ENCODE data around the gene GPC5. TPM values are rescaled to one million over a fixed set of nuclear protein-coding genes. Genes with fewer than 3 reads are reported as not detected.

GPC5 gene
- total RNA-seq, 1 donor from 2014 or later, result 0.17 TPM

DNA sequence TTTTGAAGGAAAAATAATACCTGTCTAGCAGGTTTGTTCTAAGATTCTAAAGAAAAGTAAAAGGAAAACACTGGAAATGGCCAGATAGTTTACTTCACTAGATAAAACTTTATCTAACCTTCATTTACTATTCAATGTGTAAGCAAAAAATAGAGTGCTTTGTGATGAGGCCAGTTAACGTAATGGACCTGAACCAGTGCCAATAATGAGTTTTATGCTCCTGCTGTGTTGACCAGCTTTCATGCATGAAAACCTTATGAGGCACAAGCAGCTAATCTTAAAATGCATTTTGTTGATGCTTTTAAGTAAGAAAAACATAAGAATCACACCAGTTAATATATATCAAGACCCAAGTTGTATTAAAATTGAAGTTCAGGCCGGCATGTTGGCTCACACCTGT is 1211.0 kb downstream of the GPC5 start:
- TF ChIP-seq, protein P1, sequence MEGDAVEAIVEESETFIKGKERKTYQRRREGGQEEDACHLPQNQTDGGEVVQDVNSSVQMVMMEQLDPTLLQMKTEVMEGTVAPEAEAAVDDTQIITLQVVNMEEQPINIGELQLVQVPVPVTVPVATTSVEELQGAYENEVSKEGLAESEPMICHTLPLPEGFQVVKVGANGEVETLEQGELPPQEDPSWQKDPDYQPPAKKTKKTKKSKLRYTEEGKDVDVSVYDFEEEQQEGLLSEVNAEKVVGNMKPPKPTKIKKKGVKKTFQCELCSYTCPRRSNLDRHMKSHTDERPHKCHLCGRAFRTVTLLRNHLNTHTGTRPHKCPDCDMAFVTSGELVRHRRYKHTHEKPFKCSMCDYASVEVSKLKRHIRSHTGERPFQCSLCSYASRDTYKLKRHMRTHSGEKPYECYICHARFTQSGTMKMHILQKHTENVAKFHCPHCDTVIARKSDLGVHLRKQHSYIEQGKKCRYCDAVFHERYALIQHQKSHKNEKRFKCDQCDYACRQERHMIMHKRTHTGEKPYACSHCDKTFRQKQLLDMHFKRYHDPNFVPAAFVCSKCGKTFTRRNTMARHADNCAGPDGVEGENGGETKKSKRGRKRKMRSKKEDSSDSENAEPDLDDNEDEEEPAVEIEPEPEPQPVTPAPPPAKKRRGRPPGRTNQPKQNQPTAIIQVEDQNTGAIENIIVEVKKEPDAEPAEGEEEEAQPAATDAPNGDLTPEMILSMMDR (IDR thresholded peaks at IDR 0.05; ENCODE audit: insufficient read depth, low read length, poor library complexity, severe bottlenecking), result no peak
- no peak for DNase-seq (ENCODE audit: low read depth)

DNA sequence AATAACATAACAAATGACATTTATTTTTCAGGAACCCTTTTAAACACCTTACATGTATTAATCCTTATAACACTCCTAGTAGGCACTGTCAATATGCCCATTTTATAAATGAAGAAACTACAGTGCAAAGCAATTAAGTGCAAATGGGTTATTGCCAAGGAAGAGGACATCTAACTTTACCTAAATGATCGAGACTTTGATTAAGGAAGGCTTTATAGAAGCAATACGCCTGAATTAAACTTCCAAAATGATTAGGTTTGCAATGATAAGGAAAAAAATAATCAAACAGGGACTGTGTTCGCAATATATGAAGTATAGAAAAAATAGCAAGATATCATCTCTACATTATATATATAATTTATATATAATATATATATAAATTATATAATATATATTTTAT is 1214.5 kb downstream of the GPC5 start:
- TF ChIP-seq, protein P1 (IDR thresholded peaks at IDR 0.05; ENCODE audit: insufficient read depth, low read length, poor library complexity, severe bottlenecking), result no peak
- Histone ChIP-seq H3K4me3 (ENCODE audit: low read depth, low read length) (no peak overlapping the region), H3K27me3 (ENCODE audit: control insufficient read depth, insufficient read depth, low read length) (no peaks in the 10 kb centered on the region), H3K36me3 (ENCODE audit: control insufficient read depth, insufficient read depth, low read length) (no peaks in the 10 kb centered on the region)
- no peak for DNase-seq (ENCODE audit: low read depth)

More for the DNA sequence above, 1211.0 kb downstream of the GPC5 start:
- no peak overlapping the region for H3K4me3 ChIP-seq (ENCODE audit: low read depth, low read length)
- H3K27me3 ChIP-seq (ENCODE audit: control insufficient read depth, insufficient read depth, low read length), result no peaks in the 10 kb centered on the region
- no peaks in the 10 kb centered on the region for H3K36me3 ChIP-seq (ENCODE audit: control insufficient read depth, insufficient read depth, low read length)

GRCh38 chr13:92613921-92614320 is 1215.5 kb downstream of the GPC5 start:
- Histone ChIP-seq H3K4me3 (ENCODE audit: low read depth, low read length) (no peak overlapping the region), H3K36me3 (ENCODE audit: control insufficient read depth, insufficient read depth, low read length) (no peaks in the 10 kb centered on the region), H3K27me3 (ENCODE audit: control insufficient read depth, insufficient read depth, low read length) (no peaks in the 10 kb centered on the region)
- TF ChIP-seq, protein P1 (IDR thresholded peaks at IDR 0.05; ENCODE audit: insufficient read depth, low read length, poor library complexity, severe bottlenecking), result no peak
- no peak for DNase-seq (ENCODE audit: low read depth)

GRCh38 chr13:92621985-92622384 is 1223.6 kb downstream of the GPC5 start:
- H3K36me3 ChIP-seq (ENCODE audit: control insufficient read depth, insufficient read depth, low read length), result no peaks in the 10 kb centered on the region
- DNase-seq (ENCODE audit: low read depth), result no peak
- no peaks in the 10 kb centered on the region for H3K27me3 ChIP-seq (ENCODE audit: control insufficient read depth, insufficient read depth, low read length)
- H3K4me3 ChIP-seq (ENCODE audit: low read depth, low read length), result no peak overlapping the region
- TF ChIP-seq, protein P1 (IDR thresholded peaks at IDR 0.05; ENCODE audit: insufficient read depth, low read length, poor library complexity, severe bottlenecking), result no peak

DNA sequence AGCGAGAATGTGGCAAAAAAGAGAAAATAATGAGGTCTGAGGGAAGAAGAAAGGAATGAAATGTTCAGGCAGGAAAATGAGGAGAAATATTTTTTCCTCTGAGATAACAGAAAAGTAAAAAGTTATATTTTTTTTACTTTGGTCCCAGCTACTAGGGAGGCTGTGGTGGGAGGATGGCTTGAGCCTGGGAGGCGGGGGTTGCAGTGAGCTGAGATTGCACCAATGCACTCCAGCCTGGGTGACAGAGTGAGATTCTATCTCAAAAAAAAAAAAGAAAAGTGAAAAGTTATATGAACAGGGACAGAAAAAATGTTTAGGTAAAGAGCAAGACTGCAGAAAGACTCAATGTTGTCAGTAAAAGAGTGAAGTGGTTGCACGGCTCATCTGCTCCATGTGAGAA is 1224.5 kb downstream of the GPC5 start:
- TF ChIP-seq, protein P1 (IDR thresholded peaks at IDR 0.05; ENCODE audit: insufficient read depth, low read length, poor library complexity, severe bottlenecking), result no peak
- H3K4me3 ChIP-seq (ENCODE audit: low read depth, low read length), result no peak overlapping the region
- DNase-seq (ENCODE audit: low read depth), result no peak

DNA sequence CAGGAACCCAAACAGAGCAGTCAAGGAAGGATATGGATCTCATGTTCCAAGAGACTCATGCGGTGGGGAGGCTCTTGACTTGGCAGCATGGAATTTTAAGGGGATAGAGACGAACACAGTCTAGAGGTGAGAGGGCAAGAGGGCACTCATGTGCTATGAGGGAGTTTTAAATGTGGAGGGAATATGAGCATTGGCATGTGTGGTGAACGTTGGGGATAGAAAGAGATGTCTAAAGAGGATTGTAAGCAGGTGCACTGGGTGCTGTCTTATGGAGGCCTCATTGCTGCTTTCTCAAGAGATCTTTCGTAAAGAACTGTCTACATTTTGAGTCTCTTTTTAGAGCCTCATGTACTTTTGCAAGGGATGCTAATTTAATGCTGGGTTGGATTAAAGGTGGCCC is 1227.9 kb downstream of the GPC5 start:
- H3K27me3 ChIP-seq (ENCODE audit: control insufficient read depth, insufficient read depth, low read length), result no peaks in the 10 kb centered on the region
- DNase-seq (ENCODE audit: low read depth), result no peak
- H3K36me3 ChIP-seq (ENCODE audit: control insufficient read depth, insufficient read depth, low read length), result no peaks in the 10 kb centered on the region
- H3K4me3 ChIP-seq (ENCODE audit: low read depth, low read length), result no peak overlapping the region
- TF ChIP-seq, protein P1 (IDR thresholded peaks at IDR 0.05; ENCODE audit: insufficient read depth, low read length, poor library complexity, severe bottlenecking), result no peak

More for the DNA sequence above, 1224.5 kb downstream of the GPC5 start:
- Histone ChIP-seq H3K36me3 (ENCODE audit: control insufficient read depth, insufficient read depth, low read length) (no peaks in the 10 kb centered on the region), H3K27me3 (ENCODE audit: control insufficient read depth, insufficient read depth, low read length) (no peaks in the 10 kb centered on the region)
